ENCODE results near the gene AHSA1.

Gene AHSA1

GRCh38 chr14:77485901-77486678 is 28.2 kb downstream of the AHSA1 start:
- H3K36me3 ChIP-seq (ENCODE audit: insufficient read depth, low read length), result no peaks in the 10 kb centered on the region
- TF ChIP-seq EZH2phosphoT487 (IDR thresholded peaks at IDR 0.05; ENCODE audit: borderline replicate concordance) (no peak), CTCF (conservative IDR thresholded peaks at IDR 0.05; ENCODE audit: low read length) (no peak)
- no peaks in the 10 kb centered on the region for H4K20me1 ChIP-seq (ENCODE audit: insufficient read depth, low read length, poor library complexity, severe bottlenecking)
- H3K4me3 ChIP-seq (ENCODE audit: low read length, poor library complexity, severe bottlenecking), result no peak overlapping the region
- H3K4me1 ChIP-seq (ENCODE audit: insufficient read depth, low read length, poor library complexity, severe bottlenecking), result no peaks in the 10 kb centered on the region
- H3F3A ChIP-seq (ENCODE audit: low read depth), result no peaks in the 10 kb centered on the region
- H3K9me2 ChIP-seq (replicated peaks; ENCODE audit: low read depth, low read length), result no peaks in the 10 kb centered on the region
- H2AFZ ChIP-seq (ENCODE audit: low read length), result no peak overlapping the region
- no peaks in the 10 kb centered on the region for H3K27me3 ChIP-seq (ENCODE audit: insufficient read depth, low read length, poor library complexity, severe bottlenecking)
- no peaks in the 10 kb centered on the region for H3K79me2 ChIP-seq (ENCODE audit: insufficient read depth, low read length)
- no peak overlapping the region for H3K9ac ChIP-seq (ENCODE audit: low read depth, low read length, poor library complexity, severe bottlenecking)
- no peaks in the 10 kb centered on the region for H3K9me3 ChIP-seq (ENCODE audit: insufficient read depth, low read depth, low read length)
- no peak overlapping the region for H3K4me2 ChIP-seq (ENCODE audit: low read depth, low read length, poor library complexity, severe bottlenecking)

DNA sequence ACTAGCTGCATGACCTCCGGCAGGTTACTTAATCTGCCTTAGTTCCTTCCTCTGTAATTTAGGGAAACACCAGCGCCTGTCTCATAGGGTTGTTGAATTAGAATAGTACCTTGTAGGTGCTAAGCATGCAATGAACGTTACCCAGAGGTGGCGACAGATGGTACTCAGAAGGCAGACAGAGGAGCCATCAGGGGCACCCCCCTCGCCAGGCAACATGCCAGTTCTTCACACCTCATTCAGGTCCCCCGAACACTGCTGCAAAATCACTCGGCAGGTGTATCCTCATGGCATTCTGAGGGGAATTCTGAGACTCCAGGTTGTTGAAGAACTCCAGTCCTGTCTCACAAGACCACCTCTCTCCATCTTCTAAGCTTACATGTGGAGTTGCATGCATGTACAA is 30.7 kb downstream of the AHSA1 start:
- H3F3A ChIP-seq (ENCODE audit: low read depth), result no peaks in the 10 kb centered on the region
- H3K9me3 ChIP-seq (ENCODE audit: insufficient read depth, low read depth, low read length), result no peaks in the 10 kb centered on the region
- H3K4me2 ChIP-seq (ENCODE audit: low read depth, low read length, poor library complexity, severe bottlenecking), result no peak overlapping the region
- no peaks in the 10 kb centered on the region for H3K79me2 ChIP-seq (ENCODE audit: insufficient read depth, low read length)
- no peak overlapping the region for H3K4me3 ChIP-seq (ENCODE audit: low read length, poor library complexity, severe bottlenecking)
- no peaks in the 10 kb centered on the region for H3K36me3 ChIP-seq (ENCODE audit: insufficient read depth, low read length)
- no peaks in the 10 kb centered on the region for H3K4me1 ChIP-seq (ENCODE audit: insufficient read depth, low read length, poor library complexity, severe bottlenecking)
- TF ChIP-seq EZH2phosphoT487 (IDR thresholded peaks at IDR 0.05; ENCODE audit: borderline replicate concordance) (no peak), CTCF (conservative IDR thresholded peaks at IDR 0.05; ENCODE audit: low read length) (no peak)
- no peaks in the 10 kb centered on the region for H3K27me3 ChIP-seq (ENCODE audit: insufficient read depth, low read length, poor library complexity, severe bottlenecking)
- H3K9me2 ChIP-seq (replicated peaks; ENCODE audit: low read depth, low read length), result no peaks in the 10 kb centered on the region
- no peak overlapping the region for H2AFZ ChIP-seq (ENCODE audit: low read length)
- no peak overlapping the region for H3K9ac ChIP-seq (ENCODE audit: low read depth, low read length, poor library complexity, severe bottlenecking)
- H4K20me1 ChIP-seq (ENCODE audit: insufficient read depth, low read length, poor library complexity, severe bottlenecking), result no peaks in the 10 kb centered on the region

DNA sequence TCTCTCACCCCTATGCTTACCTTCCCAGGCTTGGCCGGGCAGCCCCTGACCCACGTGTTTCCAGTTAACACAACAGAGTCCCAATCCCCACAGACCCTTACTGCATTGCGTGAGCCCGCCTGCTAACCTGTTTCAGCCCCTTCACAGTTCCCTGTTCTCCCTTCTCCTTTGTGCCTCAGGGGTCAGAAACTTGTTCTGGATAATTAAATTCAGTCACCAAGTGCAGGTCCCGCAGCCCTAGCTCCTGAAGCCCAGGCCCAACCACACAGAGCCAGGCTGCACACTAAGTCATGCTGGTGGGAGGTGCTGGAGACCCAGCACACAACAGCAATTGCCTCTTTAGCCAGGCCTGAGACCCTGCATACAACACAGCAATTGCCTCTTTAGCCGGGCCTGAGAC is 31.1 kb downstream of the AHSA1 start:
- no peaks in the 10 kb centered on the region for H3K79me2 ChIP-seq (ENCODE audit: insufficient read depth, low read length)
- no peak overlapping the region for H3K4me2 ChIP-seq (ENCODE audit: low read depth, low read length, poor library complexity, severe bottlenecking)
- no peaks in the 10 kb centered on the region for H3K9me3 ChIP-seq (ENCODE audit: insufficient read depth, low read depth, low read length)
- no peaks in the 10 kb centered on the region for H4K20me1 ChIP-seq (ENCODE audit: insufficient read depth, low read length, poor library complexity, severe bottlenecking)
- H3K36me3 ChIP-seq (ENCODE audit: insufficient read depth, low read length), result no peaks in the 10 kb centered on the region
- no peaks in the 10 kb centered on the region for H3K9me2 ChIP-seq (replicated peaks; ENCODE audit: low read depth, low read length)
- H3K4me3 ChIP-seq (ENCODE audit: low read length, poor library complexity, severe bottlenecking), result no peak overlapping the region
- no peak overlapping the region for H3K9ac ChIP-seq (ENCODE audit: low read depth, low read length, poor library complexity, severe bottlenecking)
- H3K27me3 ChIP-seq (ENCODE audit: insufficient read depth, low read length, poor library complexity, severe bottlenecking), result no peaks in the 10 kb centered on the region
- no peaks in the 10 kb centered on the region for H3K4me1 ChIP-seq (ENCODE audit: insufficient read depth, low read length, poor library complexity, severe bottlenecking)
- no peak overlapping the region for H2AFZ ChIP-seq (ENCODE audit: low read length)
- no peak for TF ChIP-seq EZH2phosphoT487 (IDR thresholded peaks at IDR 0.05; ENCODE audit: borderline replicate concordance)
- TF ChIP-seq CTCF (conservative IDR thresholded peaks at IDR 0.05; ENCODE audit: low read length), result no peak
- H3F3A ChIP-seq (ENCODE audit: low read depth), result no peaks in the 10 kb centered on the region
